DND-41 (cell line): ENCODE data around the gene DNLZ.

Experiments
- ATAC-seq: fragments of 200-7000 bp; cut with Tn5 transposase; 3 replicates; pipeline ENCODE4 v1.9.1; 2021; ENCODE audit warnings: low read depth; ENCODE audit not compliant: insufficient read depth
- DNase-seq: peaks from one replicate; pipeline ENCODE4 v3.0.0-alpha.2; 2020
- H2AFZ ChIP-seq: 2 replicates; pipeline ENCODE4 v1.6.0; 2012; ENCODE audit warnings: low read depth, low read length
- H3K27ac ChIP-seq: 2 replicates; pipeline ENCODE4 v1.5.1; 2012; ENCODE audit warnings: low read length, inconsistent platforms
- H3K27me3 ChIP-seq: fragments of 200-600 bp; sonication (generic); 2 replicates; pipeline ENCODE4 v1.6.0; 2012; ENCODE audit warnings: low read length, mild to moderate bottlenecking, inconsistent platforms; ENCODE audit not compliant: insufficient read depth, poor library complexity
- H3K36me3 ChIP-seq: 2 replicates; pipeline ENCODE4 v1.5.1; 2012; ENCODE audit warnings: low read length, inconsistent platforms; ENCODE audit not compliant: insufficient read depth
- H3K4me1 ChIP-seq: 2 replicates; pipeline ENCODE4 v1.5.1; 2012; ENCODE audit warnings: mild to moderate bottlenecking, low read length; ENCODE audit not compliant: insufficient read depth
- H3K4me2 ChIP-seq: 2 replicates; pipeline ENCODE4 v1.6.0; 2012; ENCODE audit warnings: mild to moderate bottlenecking, moderate library complexity, low read length, inconsistent platforms; ENCODE audit not compliant: insufficient read depth
- H3K4me3 ChIP-seq, 2 experiments: fragments of 200-600 bp in 1 of 2; shearing (Covaris generic) in 1 of 2; 2 replicates each; pipeline ENCODE4 v1.5.1; 2012 to 2016; ENCODE audit warnings: inconsistent platforms in 2 of 2, low read length in 2 of 2, mild to moderate bottlenecking in 2 of 2, low read depth in 1 of 2, moderate library complexity in 1 of 2
- H3K79me2 ChIP-seq: 2 replicates; pipeline ENCODE4 v1.6.0; 2012; ENCODE audit warnings: low read length, inconsistent platforms; ENCODE audit not compliant: insufficient read depth
- H3K9ac ChIP-seq: 2 replicates; pipeline ENCODE4 v1.6.0; 2012; ENCODE audit warnings: low read depth, mild to moderate bottlenecking, inconsistent platforms, low read length, moderate library complexity
- H3K9me3 ChIP-seq: 2 replicates; pipeline ENCODE4 v1.5.1; 2012; ENCODE audit warnings: low read length, moderate library complexity, mild to moderate bottlenecking, inconsistent platforms; ENCODE audit not compliant: insufficient read depth, severe bottlenecking
- H4K20me1 ChIP-seq: 2 replicates; pipeline ENCODE4 v1.6.0; 2012; ENCODE audit warnings: low read length; ENCODE audit not compliant: insufficient read depth
- CTCF ChIP-seq: IDR thresholded peaks from 2 replicates; pipeline ENCODE4 v1.5.1; 2012; ENCODE audit warnings: borderline replicate concordance, low read length, moderate library complexity, mild to moderate bottlenecking; ENCODE audit not compliant: poor library complexity, severe bottlenecking; ENCODE audit errors: extremely low read depth
- EZH2 ChIP-seq: IDR thresholded peaks from 3 replicates; pipeline ENCODE4 v1.6.1; 2012; ENCODE audit warnings: borderline replicate concordance, low read depth, mild to moderate bottlenecking, moderate library complexity, low read length, inconsistent platforms; ENCODE audit not compliant: severe bottlenecking

Gene DNLZ

GRCh38 chr9:136349546-136349945, 14.0 kb downstream of the DNLZ start:
- Histone ChIP-seq H3K4me3 (no peak overlapping the region), H3K36me3 (no peaks in the 10 kb centered on the region), H3K79me2 (no peaks in the 10 kb centered on the region), H2AFZ (no peak overlapping the region), H3K9ac (no peak overlapping the region), H3K27ac (no peak overlapping the region), H3K4me2 (no peak overlapping the region), H3K4me1 (no peaks in the 10 kb centered on the region), H3K9me3 (no peaks in the 10 kb centered on the region), H3K27me3 (no peaks in the 10 kb centered on the region), H4K20me1 (no peaks in the 10 kb centered on the region; the same call in 1 of the 2 replicates)
- no peak for TF ChIP-seq EZH2
- no peak for TF ChIP-seq CTCF
- DNase-seq (no peak), ATAC-seq (no peak)

- Histone ChIP-seq H3K36me3 (no peaks in the 10 kb centered on the region), H3K4me3 (no peak overlapping the region), H3K9ac (no peak overlapping the region), H2AFZ (no peak overlapping the region), H4K20me1 (no peaks in the 10 kb centered on the region; the same call in 1 of the 2 replicates), H3K79me2 (no peaks in the 10 kb centered on the region), H3K27me3 (no peaks in the 10 kb centered on the region), H3K4me2 (no peak overlapping the region), H3K27ac (no peak overlapping the region), H3K4me1 (no peaks in the 10 kb centered on the region), H3K9me3 (no peaks in the 10 kb centered on the region)
- no peak for ATAC-seq
- TF ChIP-seq EZH2 (no peak), CTCF (no peak)
- no peak for DNase-seq
Observed at GRCh38 chr9:136348691-136349090, 14.9 kb downstream of the DNLZ start.

- Histone ChIP-seq H3K36me3 (no peaks in the 10 kb centered on the region), H2AFZ (no peak overlapping the region), H3K27ac (no peak overlapping the region), H4K20me1 (no peaks in the 10 kb centered on the region), H3K27me3 (no peaks in the 10 kb centered on the region), H3K9ac (no peak overlapping the region), H3K9me3 (no peaks in the 10 kb centered on the region), H3K4me3 (no peak overlapping the region), H3K4me2 (no peak overlapping the region), H3K79me2 (no peaks in the 10 kb centered on the region), H3K4me1 (no peaks in the 10 kb centered on the region)
- ATAC-seq (no peak), DNase-seq (no peak)
- no peak for TF ChIP-seq CTCF
- TF ChIP-seq EZH2, result no peak
Observed at GRCh38 chr9:136347472-136348256, 15.9 kb downstream of the DNLZ start.
